Fibroblast of skin of scalp (primary cell): ENCODE data around the gene NFAM1. TPM values are rescaled to one million over a fixed set of nuclear protein-coding genes. Genes with fewer than 3 reads are reported as not detected.

ENCODE experiments used
- DNase-seq: peaks from one replicate; pipeline ENCODE4 v3.0.0-alpha.2; 2013
- polyA plus RNA-seq, 2 experiments: library from polyadenylated mRNA; unstranded; fragments of 120-200 nt; gene quantifications; one replicate each; pipeline ENCODE4 v1.2.1, GENCODE V29; 2013; ENCODE audit not compliant: insufficient read length in 2 of 2

Gene NFAM1
- polyA plus RNA-seq (2013, experiment 1 of 2; ENCODE audit: insufficient read length): not detected
- polyA plus RNA-seq (2013, experiment 2 of 2; ENCODE audit: insufficient read length): 0.05 TPM

DNA sequence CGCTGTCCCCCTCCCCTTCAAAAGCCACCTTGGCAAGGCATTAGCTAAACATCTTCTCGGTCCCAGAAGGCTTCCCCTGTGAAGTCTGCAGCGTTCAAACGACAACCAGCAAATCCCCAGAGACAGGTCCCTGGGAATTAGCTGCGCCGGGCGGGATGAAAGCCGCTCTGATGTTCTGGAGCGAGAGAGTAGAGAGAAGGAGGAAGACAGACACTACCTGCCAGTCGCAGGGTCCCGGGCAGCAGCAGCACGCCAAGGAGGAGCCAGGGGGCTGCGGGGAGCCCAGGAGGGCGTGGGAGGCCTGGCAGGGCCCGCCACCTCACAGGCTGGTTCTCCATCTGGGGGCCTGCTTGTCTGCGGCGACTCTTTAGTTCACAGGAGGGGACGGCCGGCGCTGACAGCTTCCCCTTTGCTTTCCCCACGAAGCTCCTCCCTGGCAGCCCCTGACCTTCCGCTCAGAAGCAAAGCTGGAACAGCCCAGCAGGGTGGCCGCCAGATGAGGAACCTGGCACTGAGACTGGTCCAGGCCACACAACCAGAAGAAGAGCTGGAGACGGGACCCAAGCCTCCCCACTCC lies at the start of gene NFAM1:
Gene NFAM1 (minus strand): TSS at position 384 of the 577 bp plus-strand sequence. CDS start 46 bp downstream, at position 338.
- no peak for DNase-seq

DNA sequence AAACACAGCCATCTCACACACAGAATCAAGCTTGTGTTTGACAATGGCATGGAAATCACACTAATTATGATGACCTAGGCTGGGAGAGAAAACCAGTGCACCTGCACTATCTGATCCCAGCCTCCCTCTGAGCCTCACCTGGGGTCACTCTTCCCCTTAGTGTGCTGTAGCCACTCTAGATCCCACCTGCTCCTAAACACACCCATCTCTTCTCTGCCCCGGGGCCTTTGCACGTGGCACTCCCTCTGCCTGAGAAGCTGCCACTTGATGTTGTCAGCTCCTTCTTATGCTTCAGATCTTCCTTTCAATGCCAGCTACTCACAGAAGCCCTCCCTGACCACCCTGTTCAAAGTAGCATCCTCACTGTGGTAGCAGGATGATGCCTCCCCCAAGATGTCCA lies 42.9 kb upstream of the NFAM1 start:
- no peak for DNase-seq

DNA sequence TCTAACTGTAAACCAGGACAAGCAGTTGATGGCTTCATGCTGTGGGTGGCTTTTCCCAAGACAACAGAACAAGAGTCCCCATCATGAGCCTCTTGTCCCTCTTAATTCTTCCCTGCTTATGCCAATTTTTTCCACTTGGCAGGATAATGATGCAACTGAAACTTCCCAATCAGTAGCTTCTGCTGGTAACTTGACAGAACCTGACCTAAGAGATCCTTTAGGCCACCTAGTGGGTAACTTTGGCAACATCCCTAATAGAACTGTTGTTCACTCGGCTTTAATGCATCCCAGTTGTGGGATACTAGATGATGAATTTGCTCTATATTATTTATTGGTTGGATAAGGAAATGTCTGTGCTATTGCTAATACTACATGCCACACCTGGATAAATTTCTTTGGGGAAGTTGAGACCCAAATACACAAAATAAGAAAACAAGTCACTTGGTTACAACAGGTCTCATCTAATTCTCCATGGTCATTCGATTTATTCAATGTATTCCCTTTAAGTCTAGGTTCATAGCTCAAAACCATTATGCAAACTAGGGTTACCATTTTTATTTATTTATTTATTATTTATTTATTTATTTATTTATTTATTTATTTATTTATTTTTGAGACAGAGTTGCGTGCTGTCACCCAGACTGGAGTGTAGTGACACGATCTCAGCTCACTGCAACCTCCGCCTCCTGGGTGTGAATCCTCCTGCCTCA lies 41.4 kb upstream of the NFAM1 start:
- peak; percentile 78 for DNase-seq

GRCh38 chr22:42472671-42473070 lies 40.5 kb upstream of the NFAM1 start:
- no peak for DNase-seq

GRCh38 chr22:42471441-42471840 lies 39.2 kb upstream of the NFAM1 start:
- no peak for DNase-seq

DNA sequence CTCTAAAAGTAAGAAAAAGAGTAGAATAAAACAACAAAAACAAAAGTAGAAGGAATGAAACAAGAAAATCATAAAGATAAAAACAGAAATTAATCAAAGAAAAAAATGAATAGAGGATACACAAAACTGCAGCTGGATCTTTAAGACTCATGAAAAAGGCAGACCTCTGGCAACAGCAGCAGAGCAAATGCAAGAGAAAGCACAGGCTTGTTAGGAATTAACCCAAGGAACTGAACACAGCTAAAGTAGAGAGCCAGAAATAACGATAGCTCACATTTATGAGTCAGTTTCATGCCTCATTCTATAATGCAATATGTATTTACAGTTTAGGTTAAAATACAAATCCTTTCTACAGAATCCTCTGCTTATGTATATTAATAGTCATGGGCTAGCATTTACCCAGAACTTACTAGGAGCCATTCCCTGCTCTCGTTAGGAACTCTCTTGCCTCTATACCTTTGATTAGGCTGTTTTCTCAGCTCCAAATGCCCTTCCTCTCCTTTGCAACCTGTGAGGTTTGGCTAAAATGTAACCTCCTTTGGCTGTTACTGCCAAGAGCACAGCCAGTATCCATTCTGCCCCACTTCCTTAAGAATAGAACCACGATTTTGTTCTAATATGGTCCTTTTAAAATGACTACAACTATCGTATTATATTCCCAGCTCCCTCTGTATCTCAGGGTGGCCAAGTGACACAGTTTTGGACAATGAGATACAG lies 38.3 kb upstream of the NFAM1 start:
- no peak for DNase-seq

- DNase-seq: peak; percentile 14
Measured at GRCh38 chr22:42468841-42469240, 36.6 kb upstream of the NFAM1 start.

- no peak for DNase-seq
Measured at GRCh38 chr22:42462016-42462415, 29.8 kb upstream of the NFAM1 start.

DNA sequence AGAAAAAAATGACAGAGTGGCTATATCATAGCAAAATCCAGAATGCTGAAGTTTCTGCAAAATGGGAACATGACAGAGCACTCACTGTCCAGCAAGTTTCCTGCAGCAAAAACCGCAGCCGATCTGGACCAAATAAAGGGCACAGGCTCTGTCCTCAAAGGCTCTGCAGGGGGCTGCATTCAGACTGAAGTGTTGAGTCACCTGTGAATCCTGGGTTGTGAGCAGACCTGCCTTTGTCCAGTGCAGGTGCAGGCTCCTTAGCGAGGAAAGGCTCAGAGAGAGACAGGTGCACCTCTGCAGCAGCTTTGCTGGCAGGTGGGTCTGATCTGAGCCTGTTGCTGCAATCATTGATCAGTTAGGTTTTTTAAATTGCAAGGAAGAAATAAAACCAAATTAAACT lies 29.3 kb upstream of the NFAM1 start:
- DNase-seq: no peak

- no peak for DNase-seq
Measured at GRCh38 chr22:42459287-42460063, 27.3 kb upstream of the NFAM1 start.

- DNase-seq: no peak
Measured at GRCh38 chr22:42452916-42453315, 20.7 kb upstream of the NFAM1 start.

GRCh38 chr22:42452456-42452855 lies 20.3 kb upstream of the NFAM1 start:
- DNase-seq: no peak

DNA sequence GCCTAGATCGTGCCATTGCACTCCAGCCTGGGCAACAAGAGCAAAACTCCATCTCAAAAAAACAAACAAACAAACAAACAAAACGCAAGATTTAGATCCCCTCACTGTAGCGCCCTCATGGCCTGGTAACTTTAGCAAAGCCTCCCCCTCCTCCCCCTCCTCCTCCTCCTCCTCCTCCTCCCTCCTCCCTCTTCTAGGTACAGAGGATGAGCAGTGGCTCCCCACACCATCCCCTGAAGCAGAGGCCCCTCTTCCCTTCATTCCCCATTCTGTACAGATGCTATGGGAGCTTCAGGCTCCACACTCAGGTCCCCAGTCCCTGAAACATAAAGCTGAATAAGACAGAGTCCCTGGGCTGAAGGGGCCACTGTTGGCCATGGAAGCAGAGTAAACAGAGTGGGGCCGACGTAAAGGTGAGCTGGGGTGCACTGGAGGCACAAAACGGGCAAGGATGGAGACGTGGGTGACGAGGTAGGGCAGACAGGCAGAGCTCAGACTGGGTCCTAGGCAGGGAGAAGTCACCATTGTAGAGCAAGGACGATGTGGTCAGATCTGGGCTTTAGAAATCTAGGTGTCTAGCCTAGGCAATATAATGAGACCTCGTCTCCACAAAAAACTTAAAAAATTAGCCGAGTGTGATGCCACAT lies 19.4 kb upstream of the NFAM1 start:
- no peak for DNase-seq

- DNase-seq: no peak
Measured at GRCh38 chr22:42450862-42451261, 18.7 kb upstream of the NFAM1 start.

DNA sequence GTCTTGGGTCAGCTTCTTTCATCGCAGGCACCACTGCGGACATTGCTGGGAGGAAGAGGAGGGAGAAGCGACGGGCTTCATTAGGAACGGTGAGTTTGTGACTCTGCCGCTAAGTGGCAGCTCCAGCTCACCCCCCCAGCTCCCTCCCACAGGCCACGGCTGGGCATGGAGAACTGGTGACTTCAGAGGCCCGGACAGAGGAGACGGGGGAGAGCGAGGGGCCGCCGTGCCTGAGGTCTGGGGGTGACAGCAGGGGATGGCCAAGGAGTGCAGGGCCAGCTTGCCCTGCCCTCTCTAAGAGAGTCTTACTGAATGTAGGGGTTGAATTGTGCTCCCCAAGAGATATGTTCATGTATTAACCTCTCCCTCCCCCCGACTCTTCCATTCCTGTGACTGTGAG lies 13.9 kb upstream of the NFAM1 start:
- DNase-seq: no peak

DNA sequence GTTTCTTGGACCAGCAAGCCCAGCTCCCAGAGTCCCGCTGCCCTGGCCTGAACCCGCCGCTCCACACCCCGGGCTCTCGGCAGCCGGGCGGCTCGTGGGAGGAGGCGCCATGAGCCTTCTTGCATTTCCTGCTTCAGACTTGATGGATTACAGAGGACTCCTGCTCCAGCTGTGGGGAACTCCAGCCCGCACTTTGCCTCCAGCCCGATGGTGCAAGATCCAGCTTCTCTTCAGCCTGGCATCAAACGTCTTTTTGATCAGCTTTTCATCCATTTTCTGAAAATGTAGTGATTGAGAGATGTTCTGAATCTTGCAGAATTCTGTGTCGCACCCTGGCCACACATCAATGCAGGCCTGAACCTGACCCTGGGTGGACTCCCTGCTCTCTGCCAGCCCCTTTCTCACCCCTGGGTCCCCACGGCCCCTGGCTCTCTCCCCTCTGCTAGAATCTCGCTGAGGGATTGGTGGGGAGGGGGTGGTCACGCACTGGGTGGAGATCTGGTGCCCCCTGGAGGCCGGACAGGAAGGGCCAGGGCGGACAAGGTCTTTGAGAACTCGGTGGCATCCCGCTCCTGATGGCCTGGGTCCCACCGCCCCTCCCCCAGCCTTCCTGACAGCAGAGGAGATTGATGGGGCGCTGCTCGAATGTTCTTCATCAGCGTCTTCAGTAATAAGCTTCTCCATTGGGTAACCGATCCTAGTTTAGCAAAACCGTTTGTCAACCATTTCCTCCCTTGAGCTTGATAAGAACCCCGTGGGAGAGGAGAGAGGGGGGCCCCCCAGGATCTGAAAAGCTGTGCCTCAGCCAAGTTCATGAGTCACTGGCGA lies 12.1 kb upstream of the NFAM1 start:
- DNase-seq: peak; percentile 89

GRCh38 chr22:42443240-42444076 lies 11.3 kb upstream of the NFAM1 start:
- DNase-seq: no peak

DNA sequence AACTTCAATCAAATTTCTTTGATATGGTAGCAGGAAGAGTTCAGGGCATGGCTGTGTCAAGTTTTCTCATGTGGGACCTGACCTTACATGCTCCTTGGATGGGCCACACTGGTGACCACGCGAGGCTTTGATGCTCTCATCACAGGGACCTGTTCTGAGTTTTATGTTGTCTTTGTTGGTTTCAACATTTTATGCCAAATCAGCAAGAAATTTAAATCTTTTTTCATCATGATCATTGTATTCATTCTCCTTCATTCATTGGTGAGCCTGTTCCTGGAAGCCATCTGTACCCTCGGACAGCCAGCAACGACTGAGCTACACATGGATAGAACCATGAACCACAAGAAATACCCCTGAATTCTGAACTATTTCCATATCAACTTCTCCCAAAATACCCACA lies 10.5 kb upstream of the NFAM1 start:
- no peak for DNase-seq

GRCh38 chr22:42440728-42441127 lies 8.5 kb upstream of the NFAM1 start:
- no peak for DNase-seq
